ENCODE data around the gene HMGB4.

DNA sequence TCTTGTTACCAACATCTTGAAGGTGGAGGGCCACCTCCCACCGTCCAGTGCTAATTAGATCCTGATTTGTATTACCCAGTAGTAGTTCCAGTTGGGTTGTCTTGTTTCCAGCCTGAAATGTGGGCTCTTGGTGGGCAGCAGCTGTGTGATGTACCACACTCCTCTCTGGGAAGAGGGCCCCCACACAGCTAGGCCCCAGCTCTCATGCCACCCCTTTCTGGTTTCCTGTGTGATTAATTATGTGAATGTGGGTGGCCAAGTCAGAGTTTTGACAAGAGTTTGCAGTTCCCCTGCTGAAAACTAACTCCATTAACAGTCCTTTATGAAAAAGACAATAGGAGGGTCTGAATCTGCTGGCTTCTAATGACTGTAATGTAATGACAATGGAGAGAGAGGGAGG is 3.8 kb downstream of the HMGB4 start:
- TF ChIP-seq POLR2A (IDR thresholded peaks at IDR 0.05) (no peak), POLR2AphosphoS5 (IDR thresholded peaks at IDR 0.05) (no peak)

Data from upper lobe of left lung (tissue), 4 donors.